ENCODE measurements around the gene RPS16. TPM values are rescaled to one million over a fixed set of nuclear protein-coding genes. Genes with fewer than 3 reads are reported as not detected.

The RPS16 gene
- total and polyA plus RNA-seq, 2 of the 13 experiments (the other 11 are each of a cell fraction or from before 2014, with no cell fraction given), result 488 to 2,583 TPM

- TF ChIP-seq REST (IDR thresholded peaks at IDR 0.05; ENCODE audit: borderline replicate concordance in 1 of 2, low read depth in 1 of 2, low read length in 2 of 2) (no peak), ATM (IDR thresholded peaks at IDR 0.05; ENCODE audit: borderline replicate concordance) (no peak), ZMYM4 (CRISPR knock-in tag; IDR thresholded peaks at IDR 0.05) (peak; percentile 57; the same call in 1 of the 2 replicates), ZFP1 (CRISPR knock-in tag; IDR thresholded peaks at IDR 0.05) (peak; percentile 80; the same call in 1 of the 2 replicates), ZNF24 (IDR thresholded peaks at IDR 0.05) (peak; percentile 95), ZNF362 (CRISPR knock-in tag; IDR thresholded peaks at IDR 0.05; ENCODE audit: borderline replicate concordance) (peak; percentile 66; the same call in 1 of the 2 replicates), ZNF773 (CRISPR knock-in tag; IDR thresholded peaks at IDR 0.05; ENCODE audit: borderline replicate concordance) (no peak), ZNF615 (CRISPR knock-in tag; IDR thresholded peaks at IDR 0.05; ENCODE audit: borderline replicate concordance) (no peak), SOX6 (IDR thresholded peaks at IDR 0.05) (no peak), SOX6 (CRISPR knock-in tag; IDR thresholded peaks at IDR 0.05) (no peak; the same call in none of the 2 replicates), MXI1 (IDR thresholded peaks at IDR 0.05; ENCODE audit: borderline replicate concordance, low read depth, low read length) (peak; percentile 76; the same call in 2 of the 3 replicates), ZNF7 (CRISPR knock-in tag; IDR thresholded peaks at IDR 0.05) (no peak; the same call in 1 of the 2 replicates), CTCF (CRISPR knock-in tag; IDR thresholded peaks at IDR 0.05) (peak; percentile 89), ZHX1 (CRISPR knock-in tag; IDR thresholded peaks at IDR 0.05; ENCODE audit: low read depth) (no peak), ZNF326 (CRISPR knock-in tag; IDR thresholded peaks at IDR 0.05; ENCODE audit: borderline replicate concordance) (no peak), ZNF839 (CRISPR knock-in tag; IDR thresholded peaks at IDR 0.05; ENCODE audit: borderline replicate concordance) (no peak), SMYD3 (CRISPR knock-in tag; IDR thresholded peaks at IDR 0.05) (no peak), THAP11 (CRISPR knock-in tag; IDR thresholded peaks at IDR 0.05) (peak; percentile 83), ARID2 (CRISPR knock-in tag; IDR thresholded peaks at IDR 0.05; ENCODE audit: borderline replicate concordance) (no peak)
Measured at GRCh38 chr19:39412100-39412866, 23.5 kb downstream of the RPS16 start, which contains the start of gene PLEKHG2 (continued).

Data from HepG2 (cell line).